VCaP (cell line): ENCODE results near the gene OMP.

Experiments used
- H3K27ac ChIP-seq: fragments of 450-650 bp; 2 replicates; pipeline ENCODE4 v1.5.1; 2017
- TF ChIP-seq, protein P1 (sequence below): fragments of 450-650 bp; conservative IDR thresholded peaks from 2 replicates; pipeline ENCODE4 v1.5.1; 2017; ENCODE audit warnings: mild to moderate bottlenecking, moderate library complexity

Gene OMP

DNA sequence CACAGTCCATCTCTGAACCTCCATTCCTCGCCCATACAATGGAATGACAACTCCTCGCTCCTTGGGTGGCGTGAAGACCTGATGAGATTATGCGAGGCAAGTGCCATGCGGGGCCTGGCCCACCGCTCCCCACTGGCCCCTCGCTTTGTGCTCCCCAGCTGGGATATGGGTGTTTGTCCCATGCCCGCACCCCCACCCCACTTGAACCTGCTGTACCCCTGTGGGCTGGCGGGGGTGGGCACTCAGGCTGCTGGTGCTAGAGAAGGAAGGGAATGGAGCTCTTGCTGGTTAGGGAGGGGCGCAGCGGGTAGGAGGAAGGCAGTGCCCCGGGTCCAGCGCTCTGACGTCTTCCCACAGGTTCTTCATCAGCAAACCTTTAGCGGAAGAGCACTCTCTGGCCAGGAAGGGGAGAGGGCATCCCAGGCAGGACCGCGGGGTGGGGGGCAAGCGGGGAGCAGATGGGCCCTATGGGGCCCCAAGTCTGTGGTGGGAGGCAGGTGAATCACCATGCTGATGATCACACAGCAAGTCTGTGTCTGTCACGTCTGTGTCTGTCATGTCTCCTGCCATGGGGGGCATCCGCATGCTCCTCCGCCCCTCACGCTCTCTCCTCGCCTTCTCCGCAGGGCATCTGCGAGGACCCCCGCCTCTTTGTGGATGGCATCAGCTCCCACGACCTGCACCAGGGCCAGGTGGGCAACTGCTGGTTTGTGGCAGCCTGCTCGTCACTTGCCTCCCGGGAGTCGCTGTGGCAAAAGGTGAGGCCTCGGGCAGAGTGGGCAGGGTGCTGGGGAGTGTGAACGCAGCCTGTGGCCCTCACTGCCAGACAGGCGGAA, 9.4 kb upstream of the OMP start:
- TF ChIP-seq, protein P1, sequence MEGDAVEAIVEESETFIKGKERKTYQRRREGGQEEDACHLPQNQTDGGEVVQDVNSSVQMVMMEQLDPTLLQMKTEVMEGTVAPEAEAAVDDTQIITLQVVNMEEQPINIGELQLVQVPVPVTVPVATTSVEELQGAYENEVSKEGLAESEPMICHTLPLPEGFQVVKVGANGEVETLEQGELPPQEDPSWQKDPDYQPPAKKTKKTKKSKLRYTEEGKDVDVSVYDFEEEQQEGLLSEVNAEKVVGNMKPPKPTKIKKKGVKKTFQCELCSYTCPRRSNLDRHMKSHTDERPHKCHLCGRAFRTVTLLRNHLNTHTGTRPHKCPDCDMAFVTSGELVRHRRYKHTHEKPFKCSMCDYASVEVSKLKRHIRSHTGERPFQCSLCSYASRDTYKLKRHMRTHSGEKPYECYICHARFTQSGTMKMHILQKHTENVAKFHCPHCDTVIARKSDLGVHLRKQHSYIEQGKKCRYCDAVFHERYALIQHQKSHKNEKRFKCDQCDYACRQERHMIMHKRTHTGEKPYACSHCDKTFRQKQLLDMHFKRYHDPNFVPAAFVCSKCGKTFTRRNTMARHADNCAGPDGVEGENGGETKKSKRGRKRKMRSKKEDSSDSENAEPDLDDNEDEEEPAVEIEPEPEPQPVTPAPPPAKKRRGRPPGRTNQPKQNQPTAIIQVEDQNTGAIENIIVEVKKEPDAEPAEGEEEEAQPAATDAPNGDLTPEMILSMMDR: no peak
- no peak overlapping the region for H3K27ac ChIP-seq

DNA sequence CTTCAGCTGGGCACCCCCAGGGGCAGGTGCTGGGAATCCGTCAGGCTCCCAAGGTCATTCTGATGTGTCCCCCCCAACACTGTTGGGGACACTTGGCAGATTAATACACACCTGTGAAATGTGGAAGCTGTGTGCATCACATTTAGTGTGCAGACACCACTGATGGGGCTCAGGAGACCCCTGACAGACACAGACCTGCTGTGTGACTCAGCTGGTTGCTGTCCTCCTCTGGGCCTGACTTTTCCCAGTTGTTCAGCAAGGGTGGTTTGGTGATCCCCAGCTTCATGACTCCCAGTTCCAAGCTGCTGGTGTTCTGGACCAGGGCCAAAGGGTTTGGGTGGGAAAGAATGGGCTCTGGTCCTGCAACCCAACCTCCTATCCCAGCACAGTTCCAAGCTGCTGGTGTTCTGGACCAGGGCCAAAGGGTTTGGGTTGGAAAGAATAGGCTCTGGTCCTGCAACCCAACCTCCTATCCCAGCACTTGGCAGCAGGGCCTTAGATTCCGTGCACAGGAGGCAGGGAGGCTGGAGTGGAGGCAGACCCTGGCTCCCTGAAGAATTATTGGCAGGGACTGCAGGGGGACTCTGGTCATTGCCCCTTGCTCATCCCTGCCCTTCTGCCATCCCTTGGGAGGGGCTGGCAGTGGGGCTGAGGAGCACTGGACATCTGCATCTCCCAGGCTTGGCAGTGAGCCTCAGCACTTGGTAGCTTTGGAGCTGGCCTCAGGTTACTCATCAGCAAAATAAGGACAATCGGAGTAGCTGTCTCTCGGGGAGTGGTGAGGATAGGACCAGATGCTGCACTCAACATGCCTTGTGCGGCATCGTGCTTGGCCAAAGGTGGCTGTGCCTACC, 8.4 kb upstream of the OMP start:
- H3K27ac ChIP-seq: no peak overlapping the region
- TF ChIP-seq, protein P1: no peak

DNA sequence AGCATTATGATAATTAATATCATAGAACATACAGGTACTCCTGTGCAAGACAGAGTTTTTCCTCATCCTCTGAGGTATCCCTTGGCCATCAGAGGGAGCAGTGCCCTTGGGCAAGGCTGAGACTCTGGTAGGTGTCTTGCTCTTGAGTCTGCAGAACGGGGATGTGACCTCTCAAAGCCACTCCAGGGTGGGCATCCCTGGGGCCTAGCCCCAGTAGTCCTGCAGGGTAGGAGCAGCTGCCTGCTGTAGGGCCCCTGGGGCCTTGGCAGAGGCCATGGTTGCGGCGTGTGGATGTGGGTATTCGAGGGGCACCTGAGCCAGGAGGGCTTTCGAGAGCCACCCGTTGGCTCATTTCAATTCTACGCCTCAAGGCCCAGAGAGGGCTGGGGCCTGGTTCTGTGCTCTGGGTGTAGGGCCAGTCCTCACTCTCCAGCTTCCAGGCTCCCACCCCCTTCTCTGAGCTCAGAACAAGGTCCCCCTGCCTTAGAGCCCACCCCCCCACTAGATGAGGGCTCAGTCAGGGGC, 7.7 kb upstream of the OMP start:
- no peak overlapping the region for H3K27ac ChIP-seq
- TF ChIP-seq, protein P1: no peak

DNA sequence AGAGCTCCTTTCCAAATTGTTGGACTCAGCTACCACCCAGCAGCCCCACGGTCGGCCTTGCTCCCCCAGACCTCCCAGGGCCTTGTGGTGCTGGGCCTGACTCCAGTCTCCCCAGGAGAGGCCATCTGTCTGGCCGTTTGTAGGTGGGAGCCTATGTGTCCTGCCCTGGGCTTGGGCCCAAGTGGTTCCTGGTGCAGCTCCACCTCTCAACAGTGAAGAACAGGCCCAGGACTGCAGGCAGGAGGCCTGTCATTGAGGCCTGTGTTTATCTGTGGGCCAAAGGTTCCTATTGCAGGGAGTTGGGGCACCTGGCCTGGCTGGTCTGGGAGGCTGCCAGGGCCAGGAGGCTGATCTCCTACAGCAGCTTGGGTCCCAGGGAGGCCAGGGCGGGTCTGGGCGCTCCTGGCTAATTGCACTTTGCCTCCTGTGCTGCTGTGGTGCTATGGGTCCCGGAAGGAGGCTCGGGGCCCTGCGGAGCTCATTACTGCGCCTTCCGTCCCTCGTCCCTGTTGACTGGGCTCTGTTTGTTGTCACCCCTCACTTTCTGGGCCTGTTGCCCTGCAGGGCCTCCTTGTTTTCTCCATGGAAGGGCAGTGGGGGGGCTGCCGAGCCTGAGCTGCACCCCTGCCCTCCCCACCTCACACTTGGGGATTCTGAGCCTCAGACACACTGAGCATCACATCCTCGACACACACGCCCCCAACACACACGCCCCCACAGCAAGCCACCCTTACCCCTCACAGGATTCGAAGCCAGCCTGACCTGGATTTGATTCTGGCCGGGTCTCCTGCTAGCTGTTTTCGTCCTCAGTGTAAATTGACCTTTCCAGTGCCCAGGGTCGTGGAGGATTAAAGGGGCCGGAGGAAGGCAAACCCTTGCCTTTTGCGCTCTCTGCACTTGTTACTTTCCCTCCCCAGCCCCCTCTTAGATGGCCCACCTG, 6.8 kb upstream of the OMP start:
- TF ChIP-seq, protein P1: no peak
- peak overlapping the region; percentile 51 for H3K27ac ChIP-seq

DNA sequence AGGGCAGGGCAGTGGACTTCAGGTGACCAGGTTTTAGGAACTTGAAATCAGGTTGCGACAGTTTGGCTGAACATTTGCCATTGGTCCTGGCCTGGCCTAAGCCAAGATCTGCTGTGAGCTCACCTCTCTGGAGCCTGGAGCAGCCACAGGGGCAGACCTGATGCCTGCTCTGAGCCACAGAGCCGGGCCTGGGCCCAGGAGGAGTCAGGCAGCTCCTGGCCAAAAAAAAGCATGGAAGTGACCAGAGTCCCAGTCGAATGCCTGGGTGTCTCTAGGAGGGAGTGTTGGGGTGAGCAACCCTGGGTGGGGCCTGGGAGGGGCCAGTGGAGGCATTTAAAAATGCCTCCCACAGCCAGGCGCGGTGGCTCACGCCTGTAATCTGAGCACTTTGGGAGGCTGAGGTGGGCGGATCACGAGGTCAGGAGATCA, 6.0 kb upstream of the OMP start:
- TF ChIP-seq, protein P1: no peak
- peak overlapping the region; percentile 51 for H3K27ac ChIP-seq

DNA sequence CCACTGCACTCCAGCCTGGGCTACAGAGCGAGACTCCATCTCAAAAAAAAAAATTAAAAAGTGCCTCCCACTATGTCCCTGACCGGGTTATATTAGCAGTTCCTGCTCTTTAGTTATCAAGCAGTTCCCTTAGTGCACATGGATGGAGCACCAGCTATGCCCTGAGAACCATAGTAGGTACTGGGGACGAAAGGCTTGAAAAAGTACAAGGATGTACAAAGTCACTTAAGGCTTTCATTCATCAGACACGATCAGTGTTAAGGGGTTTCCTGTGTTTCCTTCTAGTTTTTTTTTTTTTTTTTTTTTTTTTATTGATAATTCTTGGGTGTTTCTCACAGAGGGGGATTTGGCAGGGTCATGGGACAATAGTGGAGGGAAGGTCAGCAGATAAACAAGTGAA, 5.5 kb upstream of the OMP start:
- H3K27ac ChIP-seq: peak overlapping the region; percentile 51

DNA sequence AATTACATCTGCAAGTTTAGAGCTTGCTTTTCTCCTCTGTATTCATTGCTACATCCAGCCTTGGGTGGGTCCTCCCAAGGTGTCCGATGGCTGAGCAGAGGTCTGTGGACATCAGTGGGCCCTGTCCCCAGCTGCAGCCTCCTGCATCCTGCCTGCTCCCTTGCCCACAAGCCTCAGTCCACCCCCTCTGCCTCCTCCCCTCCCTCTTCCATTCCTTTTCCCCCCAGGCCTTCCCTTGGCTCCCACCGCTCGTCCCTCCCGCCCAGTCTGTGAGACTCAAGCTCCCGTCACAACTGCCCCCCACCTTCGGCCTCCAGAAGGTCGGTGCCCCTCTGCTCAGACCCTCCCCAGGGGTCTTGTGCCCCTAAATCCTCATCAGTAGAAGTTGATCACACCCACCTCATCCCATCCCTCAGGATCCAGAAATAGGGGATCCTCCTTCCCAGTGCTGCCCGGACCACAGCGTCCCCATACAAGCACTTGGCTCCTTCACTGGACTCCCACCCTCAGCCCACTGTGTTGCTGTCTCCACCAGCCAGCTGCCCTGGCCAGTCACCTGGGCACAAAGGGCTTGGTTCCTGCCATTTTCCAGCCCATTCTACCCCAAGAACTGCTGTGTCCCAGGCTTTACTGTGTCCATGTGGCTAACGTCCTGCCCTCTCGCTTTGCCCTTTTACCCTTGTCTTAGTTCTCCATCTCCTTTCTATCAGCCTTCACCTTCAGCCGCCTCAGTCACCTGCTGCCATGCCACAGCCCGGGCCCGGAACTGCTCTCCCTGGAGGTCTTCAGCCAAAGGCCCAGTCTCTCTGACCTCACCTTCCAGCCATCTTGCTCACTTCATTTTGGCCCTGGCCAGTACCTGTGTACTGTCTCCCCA, 2.2 kb upstream of the OMP start:
- TF ChIP-seq, protein P1: no peak

More for the DNA sequence above, 2.2 kb upstream of the OMP start:
- H3K27ac ChIP-seq: no peak overlapping the region
